HL-60 (cell line): ENCODE data around the gene HEPH.

Experiments
- DNase-seq, 2 experiments: peaks; one replicate each; pipeline ENCODE4 v3.0.0-alpha.2; 2010 to 2020; ENCODE audit warnings: low read depth in 1 of 2, low spot score in 1 of 2
- H3K27ac ChIP-seq: fragments of 250-450 bp; sonication (Bioruptor Pico); replicated peaks from 2 replicates; pipeline ENCODE4 v1.5.1; 2020; ENCODE audit warnings: mild to moderate bottlenecking, moderate library complexity
- H3K27me3 ChIP-seq: fragments of 250-450 bp; sonication (Bioruptor Pico); 2 replicates; pipeline ENCODE4 v1.5.1; 2021; ENCODE audit warnings: mild to moderate bottlenecking, moderate library complexity; ENCODE audit not compliant: insufficient read depth, poor library complexity, severe bottlenecking
- H3K4me3 ChIP-seq: replicated peaks from 2 replicates; pipeline ENCODE4 v1.5.1; 2011; ENCODE audit warnings: mild to moderate bottlenecking, control low read depth, low read length; ENCODE audit not compliant: insufficient read depth
- GABPA ChIP-seq: IDR thresholded peaks from 2 replicates; pipeline ENCODE4 v1.6.1; 2012; ENCODE audit warnings: low read depth
- POLR2AphosphoS5 ChIP-seq: IDR thresholded peaks from 2 replicates; pipeline ENCODE4 v1.6.1; 2012; ENCODE audit warnings: low read depth
- SPI1 ChIP-seq: IDR thresholded peaks from 2 replicates; pipeline ENCODE4 v1.6.1; 2012; ENCODE audit warnings: low read depth, mild to moderate bottlenecking, borderline replicate concordance
- TF ChIP-seq, protein P1 (sequence below): IDR thresholded peaks from 2 replicates; pipeline ENCODE4 v1.6.1; 2012; ENCODE audit warnings: low read depth; ENCODE audit not compliant: insufficient replicate concordance
- TF ChIP-seq, protein P2 (sequence below): IDR thresholded peaks from one replicate; pipeline ENCODE4 v1.5.1; 2011; ENCODE audit warnings: low read length, control low read depth, inconsistent platforms; ENCODE audit not compliant: insufficient read depth

The HEPH gene

DNA sequence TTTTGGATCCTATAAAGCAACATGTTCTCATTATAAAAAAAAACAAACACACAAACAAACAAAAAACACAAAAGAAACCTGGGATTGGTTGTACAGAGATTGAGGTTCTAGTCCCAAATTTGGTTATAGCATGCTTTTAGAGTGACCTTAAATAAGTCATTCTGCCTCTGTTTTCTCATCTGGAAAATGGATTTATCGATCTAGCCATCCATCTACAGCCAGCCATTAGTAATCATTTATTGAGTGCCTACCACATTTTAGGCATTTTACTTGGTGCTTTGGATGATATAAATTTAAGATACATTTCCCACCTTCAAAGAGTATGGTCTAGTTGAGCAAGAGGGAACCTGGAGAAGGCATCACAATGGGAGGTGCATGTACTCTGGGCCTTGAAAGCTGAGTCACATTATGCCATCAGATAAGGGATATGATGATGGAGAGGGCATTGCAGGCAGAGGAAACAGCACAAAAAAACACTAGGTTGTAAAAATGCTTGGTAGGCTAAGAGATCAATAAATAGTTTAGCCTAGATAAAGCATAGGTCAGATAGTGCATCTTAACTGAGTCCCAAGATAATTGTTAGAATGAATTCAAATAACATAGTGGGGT is 91.4 kb downstream of the HEPH start:
- TF ChIP-seq GABPA, result no peak
- TF ChIP-seq, protein P1, sequence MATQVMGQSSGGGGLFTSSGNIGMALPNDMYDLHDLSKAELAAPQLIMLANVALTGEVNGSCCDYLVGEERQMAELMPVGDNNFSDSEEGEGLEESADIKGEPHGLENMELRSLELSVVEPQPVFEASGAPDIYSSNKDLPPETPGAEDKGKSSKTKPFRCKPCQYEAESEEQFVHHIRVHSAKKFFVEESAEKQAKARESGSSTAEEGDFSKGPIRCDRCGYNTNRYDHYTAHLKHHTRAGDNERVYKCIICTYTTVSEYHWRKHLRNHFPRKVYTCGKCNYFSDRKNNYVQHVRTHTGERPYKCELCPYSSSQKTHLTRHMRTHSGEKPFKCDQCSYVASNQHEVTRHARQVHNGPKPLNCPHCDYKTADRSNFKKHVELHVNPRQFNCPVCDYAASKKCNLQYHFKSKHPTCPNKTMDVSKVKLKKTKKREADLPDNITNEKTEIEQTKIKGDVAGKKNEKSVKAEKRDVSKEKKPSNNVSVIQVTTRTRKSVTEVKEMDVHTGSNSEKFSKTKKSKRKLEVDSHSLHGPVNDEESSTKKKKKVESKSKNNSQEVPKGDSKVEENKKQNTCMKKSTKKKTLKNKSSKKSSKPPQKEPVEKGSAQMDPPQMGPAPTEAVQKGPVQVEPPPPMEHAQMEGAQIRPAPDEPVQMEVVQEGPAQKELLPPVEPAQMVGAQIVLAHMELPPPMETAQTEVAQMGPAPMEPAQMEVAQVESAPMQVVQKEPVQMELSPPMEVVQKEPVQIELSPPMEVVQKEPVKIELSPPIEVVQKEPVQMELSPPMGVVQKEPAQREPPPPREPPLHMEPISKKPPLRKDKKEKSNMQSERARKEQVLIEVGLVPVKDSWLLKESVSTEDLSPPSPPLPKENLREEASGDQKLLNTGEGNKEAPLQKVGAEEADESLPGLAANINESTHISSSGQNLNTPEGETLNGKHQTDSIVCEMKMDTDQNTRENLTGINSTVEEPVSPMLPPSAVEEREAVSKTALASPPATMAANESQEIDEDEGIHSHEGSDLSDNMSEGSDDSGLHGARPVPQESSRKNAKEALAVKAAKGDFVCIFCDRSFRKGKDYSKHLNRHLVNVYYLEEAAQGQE, result no peak
- TF ChIP-seq, protein P2, sequence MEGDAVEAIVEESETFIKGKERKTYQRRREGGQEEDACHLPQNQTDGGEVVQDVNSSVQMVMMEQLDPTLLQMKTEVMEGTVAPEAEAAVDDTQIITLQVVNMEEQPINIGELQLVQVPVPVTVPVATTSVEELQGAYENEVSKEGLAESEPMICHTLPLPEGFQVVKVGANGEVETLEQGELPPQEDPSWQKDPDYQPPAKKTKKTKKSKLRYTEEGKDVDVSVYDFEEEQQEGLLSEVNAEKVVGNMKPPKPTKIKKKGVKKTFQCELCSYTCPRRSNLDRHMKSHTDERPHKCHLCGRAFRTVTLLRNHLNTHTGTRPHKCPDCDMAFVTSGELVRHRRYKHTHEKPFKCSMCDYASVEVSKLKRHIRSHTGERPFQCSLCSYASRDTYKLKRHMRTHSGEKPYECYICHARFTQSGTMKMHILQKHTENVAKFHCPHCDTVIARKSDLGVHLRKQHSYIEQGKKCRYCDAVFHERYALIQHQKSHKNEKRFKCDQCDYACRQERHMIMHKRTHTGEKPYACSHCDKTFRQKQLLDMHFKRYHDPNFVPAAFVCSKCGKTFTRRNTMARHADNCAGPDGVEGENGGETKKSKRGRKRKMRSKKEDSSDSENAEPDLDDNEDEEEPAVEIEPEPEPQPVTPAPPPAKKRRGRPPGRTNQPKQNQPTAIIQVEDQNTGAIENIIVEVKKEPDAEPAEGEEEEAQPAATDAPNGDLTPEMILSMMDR, result no peak
- no peak for TF ChIP-seq SPI1
- TF ChIP-seq POLR2AphosphoS5, result no peak
- DNase-seq, result no peak
- Histone ChIP-seq H3K4me3 (no peak overlapping the region), H3K27ac (no peak overlapping the region), H3K27me3 (no peaks in the 10 kb centered on the region)

DNA sequence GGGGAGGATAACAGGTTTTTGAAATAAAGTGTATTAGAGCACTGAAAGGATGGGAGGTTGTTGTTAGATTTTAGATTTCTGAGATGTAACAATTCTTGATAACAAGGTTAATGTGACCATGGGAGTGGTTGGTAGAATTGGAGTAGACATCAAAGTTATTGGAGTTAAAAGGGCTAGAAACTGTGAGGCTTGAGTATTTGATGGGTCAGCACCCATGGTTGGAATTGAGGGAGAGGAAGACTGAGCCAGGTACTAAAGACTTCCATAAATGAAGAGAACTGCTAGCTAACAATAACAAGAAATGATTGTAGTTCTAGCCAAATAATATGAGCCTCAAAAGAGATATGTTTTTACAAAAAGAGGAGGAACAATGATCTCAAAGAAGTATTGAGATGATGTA is 98.8 kb downstream of the HEPH start:
- TF ChIP-seq GABPA (no peak), SPI1 (no peak), POLR2AphosphoS5 (no peak)
- TF ChIP-seq, protein P2, result no peak
- TF ChIP-seq, protein P1, result no peak
- H3K4me3 ChIP-seq, result no peak overlapping the region
- H3K27me3 ChIP-seq, result no peaks in the 10 kb centered on the region
- no peak for DNase-seq
- no peak overlapping the region for H3K27ac ChIP-seq
